Measurements from ENCODE around the gene CRISPLD2.
"Not testable (repeated sequence)": the region's sequence is repeated elsewhere in the genome, so short reads cannot be mapped to it uniquely, and the experiment has no call there.

Gene CRISPLD2

GRCh38 chr16:84930298-84931106 lies 110.7 kb downstream of the CRISPLD2 start:
- DNase-seq (ENCODE audit: low read depth in 3 of 3) = no peak

DNA sequence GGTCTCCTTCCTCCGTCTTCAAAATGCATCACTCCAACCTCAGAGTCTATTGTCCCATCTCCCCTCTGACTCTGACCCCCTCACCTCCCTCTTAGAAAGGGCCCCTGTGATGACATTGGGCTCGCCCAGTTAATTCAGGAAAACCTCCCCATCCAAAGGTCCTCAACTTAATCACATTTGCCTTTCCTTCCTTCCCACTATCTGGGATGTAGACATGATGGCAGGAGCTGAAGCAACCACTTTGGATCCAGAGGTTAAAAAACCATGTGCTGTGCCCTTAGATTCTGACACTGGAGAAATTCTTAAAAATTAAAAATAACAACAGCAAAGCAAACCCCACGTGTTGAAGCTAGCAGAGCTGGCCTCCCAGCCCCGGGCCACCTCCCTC lies 111.3 kb downstream of the CRISPLD2 start:
- no peak for DNase-seq (ENCODE audit: low read depth in 3 of 3)

DNA sequence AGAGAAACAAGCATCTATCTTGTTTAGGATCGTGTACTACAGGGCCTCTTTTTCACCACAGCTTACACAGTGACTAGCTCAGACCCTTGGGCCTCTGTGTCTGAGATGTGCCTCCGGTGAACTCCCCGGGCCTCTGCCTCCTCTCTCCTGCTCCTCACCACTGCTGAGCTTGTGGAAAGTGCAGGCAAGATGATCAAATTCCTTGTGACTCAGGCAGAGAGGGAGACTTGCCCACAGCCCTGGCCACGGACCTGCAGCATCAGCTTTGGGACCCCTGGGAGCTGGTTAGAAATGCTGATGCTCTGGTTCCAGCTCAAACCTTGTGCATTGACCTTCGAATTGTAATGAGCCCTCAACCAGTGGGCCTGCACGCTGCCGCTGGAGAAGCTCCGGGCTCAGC lies 111.7 kb downstream of the CRISPLD2 start:
- no peak for DNase-seq (ENCODE audit: low read depth in 3 of 3)

DNA sequence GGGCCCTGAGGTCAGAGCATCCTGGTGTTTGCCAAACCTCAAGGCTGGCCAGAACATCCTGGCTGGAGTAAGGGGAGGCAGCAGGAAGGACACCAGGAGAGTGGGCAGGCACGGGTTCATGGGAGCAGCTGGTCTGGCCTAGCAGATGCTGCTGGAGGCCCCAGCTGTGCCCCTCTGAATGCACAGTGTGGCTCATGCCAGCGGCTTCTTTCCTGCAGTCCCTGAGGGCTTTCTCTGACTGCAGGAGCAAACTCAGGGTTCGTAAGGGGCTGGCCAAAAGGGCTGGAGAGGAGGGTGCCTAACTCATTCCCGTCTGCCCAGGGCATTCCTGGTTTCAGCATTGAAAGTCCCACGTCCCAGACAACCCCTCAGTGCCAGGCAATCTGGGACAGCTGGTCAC lies 112.9 kb downstream of the CRISPLD2 start:
- DNase-seq (ENCODE audit: low read depth in 3 of 3) = no peak

GRCh38 chr16:84933774-84934631 lies 114.2 kb downstream of the CRISPLD2 start:
- DNase-seq (ENCODE audit: low read depth in 3 of 3) = no peak

- no peak for DNase-seq (ENCODE audit: low read depth in 3 of 3)
These were observed 117.6 kb downstream of the CRISPLD2 start for GRCh38 chr16:84937196-84938005.

- DNase-seq (ENCODE audit: low read depth in 3 of 3) = not testable (repeated sequence)
These were observed 118.8 kb downstream of the CRISPLD2 start for GRCh38 chr16:84938616-84939015.

DNA sequence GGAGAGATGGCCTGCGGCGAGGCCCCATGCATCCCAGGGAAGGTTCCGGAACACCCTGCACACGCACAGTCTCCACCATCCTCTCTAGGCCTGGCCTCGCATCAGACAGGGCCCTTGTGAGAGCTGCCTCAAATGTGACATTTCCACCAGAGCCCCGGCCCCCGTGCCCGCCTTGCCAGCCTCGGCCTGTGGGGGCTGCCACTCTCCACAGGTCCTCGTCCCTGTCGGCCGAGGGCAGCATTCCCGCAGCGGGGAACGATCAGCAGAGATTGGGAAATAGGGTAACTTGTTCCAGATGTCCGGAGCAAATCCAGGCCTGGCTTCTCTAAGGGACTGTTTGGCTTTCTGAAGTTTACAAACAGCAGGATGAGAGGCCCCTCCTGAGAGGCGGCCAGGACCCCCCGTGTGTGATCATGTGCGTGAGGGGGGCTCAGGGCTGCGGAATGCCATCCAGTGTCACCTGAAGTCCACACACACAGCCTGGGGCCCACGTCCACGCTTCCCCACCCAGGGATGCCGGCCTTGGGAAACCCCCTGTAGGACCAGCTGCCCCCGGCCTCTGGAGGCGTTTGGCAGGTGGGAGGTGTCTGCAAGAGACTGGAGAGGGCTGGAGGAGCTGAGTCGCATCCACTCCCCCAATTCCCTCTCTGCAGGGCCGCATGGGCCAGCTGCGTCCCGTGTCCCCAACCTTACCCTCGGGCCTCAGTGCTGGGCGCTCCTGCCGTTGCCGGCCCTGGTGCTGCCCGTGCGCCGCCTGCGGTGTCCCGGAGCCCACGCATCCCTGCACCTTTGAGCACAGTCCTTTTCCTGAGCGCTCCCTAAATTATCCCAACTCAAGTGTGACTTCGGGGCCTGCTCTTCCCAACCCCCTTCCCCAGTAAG lies 121.1 kb downstream of the CRISPLD2 start:
- DNase-seq (ENCODE audit: low read depth in 3 of 3) = no peak

DNA sequence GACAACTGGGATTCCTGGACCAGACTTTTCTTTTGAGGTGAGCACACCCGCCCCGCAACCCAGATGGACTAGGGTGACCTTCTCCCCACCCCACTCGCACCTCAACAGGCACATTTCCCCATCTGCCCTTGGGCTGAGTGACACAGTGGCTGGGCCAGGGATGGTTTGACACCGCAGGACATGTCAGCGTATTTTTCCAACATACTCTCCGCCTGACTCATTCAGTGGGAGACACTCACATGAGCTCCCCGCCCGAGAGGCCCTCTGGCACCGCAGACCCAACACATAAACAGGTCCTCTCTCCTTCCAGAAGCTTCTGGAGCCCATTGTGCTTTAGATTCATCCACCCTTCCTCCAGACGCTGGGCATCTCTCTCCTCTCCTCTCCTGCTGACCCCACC lies 122.1 kb downstream of the CRISPLD2 start:
- DNase-seq (ENCODE audit: low read depth in 3 of 3) = no peak

DNA sequence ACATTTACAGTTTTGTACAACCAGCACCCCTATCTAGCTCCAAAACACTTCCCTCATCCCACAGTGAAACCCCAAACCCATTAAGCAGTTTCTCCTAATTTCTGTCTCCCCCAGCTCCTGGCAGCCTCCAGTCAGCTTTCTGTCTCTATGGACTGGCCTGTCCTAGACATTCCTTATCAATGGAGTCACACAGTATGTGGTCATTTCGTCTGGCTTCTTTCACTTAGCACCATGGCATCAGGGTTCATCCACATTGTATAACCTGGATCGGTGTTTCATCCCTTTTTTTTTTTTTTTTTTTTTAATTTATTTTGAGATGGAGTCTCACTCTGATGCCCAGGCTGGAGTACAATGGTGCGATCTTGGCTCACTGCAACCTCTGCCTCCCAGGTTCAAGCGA lies 123.0 kb downstream of the CRISPLD2 start:
- no peak for DNase-seq (ENCODE audit: low read depth in 3 of 3)

- no peak for DNase-seq (ENCODE audit: low read depth in 3 of 3)
These were observed 123.8 kb downstream of the CRISPLD2 start for GRCh38 chr16:84943620-84944019.

- no peak for DNase-seq (ENCODE audit: low read depth in 3 of 3)
These were observed 127.2 kb downstream of the CRISPLD2 start for GRCh38 chr16:84947022-84947421.

GRCh38 chr16:84947996-84948850 lies 128.4 kb downstream of the CRISPLD2 start:
- DNase-seq (ENCODE audit: low read depth in 3 of 3) = no peak

- no peak for DNase-seq (ENCODE audit: low read depth in 3 of 3)
These were observed 129.2 kb downstream of the CRISPLD2 start for GRCh38 chr16:84948851-84949610.

GRCh38 chr16:84949772-84950436 lies 130.1 kb downstream of the CRISPLD2 start:
- DNase-seq (ENCODE audit: low read depth in 3 of 3) = no peak

GRCh38 chr16:84950906-84951305 lies 131.1 kb downstream of the CRISPLD2 start:
- peak in 1 of 3 experiments; percentile 28 for DNase-seq (ENCODE audit: low read depth in 3 of 3)

DNA sequence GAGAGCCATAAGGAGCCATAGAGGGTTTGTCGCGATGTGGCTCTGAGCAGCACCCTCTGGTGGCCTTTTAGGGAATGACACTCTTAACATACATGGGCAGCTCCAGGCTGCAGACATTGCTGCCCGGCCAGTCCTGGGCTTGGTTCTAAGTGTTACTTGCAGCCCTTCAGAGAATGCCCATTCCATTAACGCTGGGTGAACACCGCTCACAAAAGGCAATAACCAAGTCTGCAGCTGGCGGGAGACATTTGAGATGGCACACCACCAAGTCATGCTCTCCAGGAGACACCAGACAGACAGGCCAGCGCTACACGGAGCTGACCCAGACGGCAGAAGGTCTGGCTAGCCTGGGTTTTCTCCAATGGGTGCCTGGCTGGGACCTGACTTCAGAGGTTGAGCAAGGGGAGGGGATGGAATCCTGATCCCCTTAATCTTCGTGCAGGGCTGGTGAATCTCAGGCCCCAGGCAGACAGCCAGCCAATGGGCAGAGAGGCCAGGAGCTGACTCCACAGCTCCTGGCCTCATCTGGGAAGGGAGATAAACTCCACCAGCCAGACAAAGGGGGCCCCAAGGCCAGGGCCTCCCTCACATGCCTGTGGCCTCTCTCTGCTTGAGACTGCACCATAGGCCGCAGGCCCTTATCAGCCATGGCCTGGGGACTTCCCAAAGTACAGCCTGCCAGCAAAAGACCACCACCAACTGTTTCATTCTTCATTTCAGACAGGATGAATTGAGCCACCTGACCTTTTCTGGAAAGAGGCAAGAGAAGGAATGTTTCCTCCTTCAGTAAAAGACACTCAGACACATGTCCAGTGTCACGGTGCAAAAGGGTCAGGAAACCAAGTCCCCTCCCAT lies 132.8 kb downstream of the CRISPLD2 start:
- DNase-seq (ENCODE audit: low read depth in 3 of 3) = peak; percentile 52 to 57 (median 53)
